ENCODE measurements around the gene ANO10. TPM values are rescaled to one million over a fixed set of nuclear protein-coding genes. Genes with fewer than 3 reads are reported as not detected.

Gene ANO10
- total RNA-seq, 4 donors from 2014 or later = 20.9 to 70.5 (median 48.0) TPM

- intact Hi-C loops (cut with DNase I; ENCODE audit: low total_unique reads) = no loop called here
- TF ChIP-seq EP300 (IDR thresholded peaks at IDR 0.05; ENCODE audit: low read depth) (no peak), POLR2AphosphoS5 (IDR thresholded peaks at IDR 0.05) (no peak), POLR2A (IDR thresholded peaks at IDR 0.05) (no peak)
- TF ChIP-seq, protein P1, sequence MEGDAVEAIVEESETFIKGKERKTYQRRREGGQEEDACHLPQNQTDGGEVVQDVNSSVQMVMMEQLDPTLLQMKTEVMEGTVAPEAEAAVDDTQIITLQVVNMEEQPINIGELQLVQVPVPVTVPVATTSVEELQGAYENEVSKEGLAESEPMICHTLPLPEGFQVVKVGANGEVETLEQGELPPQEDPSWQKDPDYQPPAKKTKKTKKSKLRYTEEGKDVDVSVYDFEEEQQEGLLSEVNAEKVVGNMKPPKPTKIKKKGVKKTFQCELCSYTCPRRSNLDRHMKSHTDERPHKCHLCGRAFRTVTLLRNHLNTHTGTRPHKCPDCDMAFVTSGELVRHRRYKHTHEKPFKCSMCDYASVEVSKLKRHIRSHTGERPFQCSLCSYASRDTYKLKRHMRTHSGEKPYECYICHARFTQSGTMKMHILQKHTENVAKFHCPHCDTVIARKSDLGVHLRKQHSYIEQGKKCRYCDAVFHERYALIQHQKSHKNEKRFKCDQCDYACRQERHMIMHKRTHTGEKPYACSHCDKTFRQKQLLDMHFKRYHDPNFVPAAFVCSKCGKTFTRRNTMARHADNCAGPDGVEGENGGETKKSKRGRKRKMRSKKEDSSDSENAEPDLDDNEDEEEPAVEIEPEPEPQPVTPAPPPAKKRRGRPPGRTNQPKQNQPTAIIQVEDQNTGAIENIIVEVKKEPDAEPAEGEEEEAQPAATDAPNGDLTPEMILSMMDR (IDR thresholded peaks at IDR 0.05) = no peak
- peaks cover 0 to 62% (median 28%) of the 10 kb centered on the region in 4 donors for H3K36me3 ChIP-seq
- peaks cover 0 to 11% (median 2%) of the 10 kb centered on the region in 4 donors for H3K4me1 ChIP-seq
- no peak for DNase-seq
- peak overlapping the region in 2 of 4 donors; percentile 0 to 5 for H3K27ac ChIP-seq
- H3K4me3 ChIP-seq = no peak overlapping the region
- in situ Hi-C loops (cut with MboI; ENCODE audit: low pct_ligation_motif_present in 1 of 4, low pct_unique_long_range_greater_than_20kb in 1 of 4, low sequenced_read_pairs in 3 of 4) = no loop called here
- no peaks in the 10 kb centered on the region for H3K9me3 ChIP-seq
- WGBS, 2 donors (ENCODE audit: low coverage in 1 of 2) = 89 to 90% methylated on average over 2 to 4 of the region's 4 CpGs
- H3K27me3 ChIP-seq = no peaks in the 10 kb centered on the region
Observed at GRCh38 chr3:43345246-43345645, 276.6 kb downstream of the ANO10 start.

- H3K27ac ChIP-seq = peak overlapping the region in 3 of 4 donors; percentile 1 to 8 (median 7)
- no peak overlapping the region for H3K4me3 ChIP-seq
- 75 to 87% methylated on average over 1 to 3 of the region's 3 CpGs for WGBS, 2 donors (ENCODE audit: low coverage in 1 of 2)
- intact Hi-C loops (cut with DNase I; ENCODE audit: low total_unique reads) = no loop called here
- H3K27me3 ChIP-seq = no peaks in the 10 kb centered on the region
- H3K4me1 ChIP-seq = peaks cover 0 to 11% (median 2%) of the 10 kb centered on the region in 4 donors
- in situ Hi-C loops (cut with MboI; ENCODE audit: low pct_ligation_motif_present in 1 of 4, low pct_unique_long_range_greater_than_20kb in 1 of 4, low sequenced_read_pairs in 3 of 4) = no loop called here
- H3K36me3 ChIP-seq = peaks cover 0 to 62% (median 30%) of the 10 kb centered on the region in 4 donors
- no peaks in the 10 kb centered on the region for H3K9me3 ChIP-seq
- TF ChIP-seq POLR2AphosphoS5 (IDR thresholded peaks at IDR 0.05) = no peak
- no peak for TF ChIP-seq EP300 (IDR thresholded peaks at IDR 0.05; ENCODE audit: low read depth)
- TF ChIP-seq POLR2A (IDR thresholded peaks at IDR 0.05) = no peak
- TF ChIP-seq, protein P1 (IDR thresholded peaks at IDR 0.05) = no peak
- no peak for DNase-seq
Observed at GRCh38 chr3:43344520-43344919, 277.3 kb downstream of the ANO10 start.

GRCh38 chr3:43343815-43344214 is 278.0 kb downstream of the ANO10 start:
- in situ Hi-C loops (cut with MboI; ENCODE audit: low pct_ligation_motif_present in 1 of 4, low pct_unique_long_range_greater_than_20kb in 1 of 4, low sequenced_read_pairs in 3 of 4) = no loop called here
- 60 to 79% methylated on average over 1 to 3 of the region's 3 CpGs for WGBS, 2 donors (ENCODE audit: low coverage in 1 of 2)
- H3K4me1 ChIP-seq = peaks cover 0 to 11% (median 2%) of the 10 kb centered on the region in 4 donors
- H3K4me3 ChIP-seq = no peak overlapping the region
- DNase-seq = no peak
- peak overlapping the region in 2 of 4 donors; percentile 1 to 7 for H3K27ac ChIP-seq
- H3K36me3 ChIP-seq = peaks cover 0 to 69% (median 34%) of the 10 kb centered on the region in 4 donors
- TF ChIP-seq POLR2A (IDR thresholded peaks at IDR 0.05) (no peak), POLR2AphosphoS5 (IDR thresholded peaks at IDR 0.05) (no peak)
- intact Hi-C loops (cut with DNase I; ENCODE audit: low total_unique reads) = no loop called here
- H3K27me3 ChIP-seq = no peaks in the 10 kb centered on the region
- H3K9me3 ChIP-seq = peaks cover 4 to 6% of the 10 kb centered on the region in 2 donors

- 73 to 78% methylated on average over 4 of the region's 4 CpGs for WGBS, 2 donors (ENCODE audit: low coverage in 1 of 2)
- H3K4me1 ChIP-seq = peaks cover 0 to 11% (median 2%) of the 10 kb centered on the region in 4 donors
- no peaks in the 10 kb centered on the region for H3K27me3 ChIP-seq
- no peak overlapping the region for H3K27ac ChIP-seq
- intact Hi-C loops (cut with DNase I; ENCODE audit: low total_unique reads) (no loop called here), in situ Hi-C loops (cut with MboI; ENCODE audit: low pct_ligation_motif_present in 1 of 4, low pct_unique_long_range_greater_than_20kb in 1 of 4, low sequenced_read_pairs in 3 of 4) (no loop called here)
- TF ChIP-seq EP300 (IDR thresholded peaks at IDR 0.05; ENCODE audit: low read depth) = no peak
- TF ChIP-seq, protein P1 (IDR thresholded peaks at IDR 0.05) = no peak
- TF ChIP-seq POLR2AphosphoS5 (IDR thresholded peaks at IDR 0.05) = no peak
- TF ChIP-seq POLR2A (IDR thresholded peaks at IDR 0.05) = no peak
- no peak overlapping the region for H3K4me3 ChIP-seq
- H3K36me3 ChIP-seq = peaks cover 0 to 72% (median 35%) of the 10 kb centered on the region in 4 donors
- DNase-seq = no peak
- H3K9me3 ChIP-seq = peaks cover 10 to 12% of the 10 kb centered on the region in 2 donors
Observed at GRCh38 chr3:43343185-43343584, 278.6 kb downstream of the ANO10 start.

DNA sequence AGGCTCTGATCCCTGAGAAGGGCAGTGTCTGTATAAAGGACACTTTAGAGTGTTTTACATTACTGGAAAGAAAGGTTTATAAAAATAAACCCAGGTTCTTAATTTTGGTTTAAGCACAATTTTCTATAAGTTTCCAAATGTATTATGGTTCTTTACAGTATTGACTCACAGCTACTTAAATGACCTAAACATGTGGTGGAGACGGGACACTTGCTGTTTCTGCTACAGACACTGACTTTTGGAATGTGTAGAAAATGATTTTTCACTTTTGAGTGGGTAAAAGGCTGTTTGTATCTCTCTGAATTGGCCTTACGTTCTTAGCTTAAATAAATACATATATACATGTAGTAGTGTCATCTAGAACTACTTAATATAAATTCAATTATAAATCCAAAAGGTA is 280.0 kb downstream of the ANO10 start:
- no peak for DNase-seq
- peaks cover 0 to 72% (median 36%) of the 10 kb centered on the region in 4 donors for H3K36me3 ChIP-seq
- H3K9me3 ChIP-seq = peaks cover 24 to 26% of the 10 kb centered on the region in 2 donors
- H3K4me1 ChIP-seq = peaks cover 0 to 11% (median 2%) of the 10 kb centered on the region in 4 donors
- no peak overlapping the region for H3K4me3 ChIP-seq
- H3K27me3 ChIP-seq = no peaks in the 10 kb centered on the region
- WGBS, 2 donors (ENCODE audit: low coverage in 1 of 2) = 75 to 81% methylated on average over 2 of the region's 2 CpGs
- in situ Hi-C loops (cut with MboI; ENCODE audit: low pct_ligation_motif_present in 1 of 4, low pct_unique_long_range_greater_than_20kb in 1 of 4, low sequenced_read_pairs in 3 of 4) = no loop called here
- intact Hi-C loops (cut with DNase I; ENCODE audit: low total_unique reads) = no loop called here
- no peak overlapping the region for H3K27ac ChIP-seq
- no peak for TF ChIP-seq POLR2A (IDR thresholded peaks at IDR 0.05)
- TF ChIP-seq, protein P1 (IDR thresholded peaks at IDR 0.05) = no peak
- TF ChIP-seq EP300 (IDR thresholded peaks at IDR 0.05; ENCODE audit: low read depth) = no peak
- TF ChIP-seq POLR2AphosphoS5 (IDR thresholded peaks at IDR 0.05) = no peak
